Loucy (cell line): ENCODE results near the gene PTPRB.

ENCODE experiments used
- H2AFZ ChIP-seq: fragments of 200-600 bp; sonication (generic); 2 replicates; pipeline ENCODE4 v1.6.0; 2016; ENCODE audit warnings: antibody characterized with exemption, mild to moderate bottlenecking, low read length, moderate library complexity
- H3F3A ChIP-seq: fragments of 200-600 bp; 2 replicates; pipeline ENCODE4 v1.6.0; 2016; ENCODE audit warnings: antibody characterized with exemption, low read depth, mild to moderate bottlenecking
- H3K27me3 ChIP-seq: fragments of 200-600 bp; sonication (generic); 2 replicates; pipeline ENCODE4 v1.6.1; 2014; ENCODE audit warnings: low read length, mild to moderate bottlenecking; ENCODE audit not compliant: insufficient read depth, poor library complexity, severe bottlenecking
- H3K36me3 ChIP-seq: fragments of 200-600 bp; sonication (generic); 2 replicates; pipeline ENCODE4 v1.6.1; 2016; ENCODE audit warnings: low read length; ENCODE audit not compliant: insufficient read depth
- H3K4me1 ChIP-seq: fragments of 200-600 bp; sonication (generic); 2 replicates; pipeline ENCODE4 v1.5.1; 2014; ENCODE audit warnings: low read length, mild to moderate bottlenecking; ENCODE audit not compliant: insufficient read depth, poor library complexity, severe bottlenecking
- H3K4me2 ChIP-seq: fragments of 200-600 bp; sonication (generic); 2 replicates; pipeline ENCODE4 v1.6.0; 2014; ENCODE audit warnings: antibody characterized with exemption, low read length, low read depth, mild to moderate bottlenecking; ENCODE audit not compliant: poor library complexity, severe bottlenecking
- H3K4me3 ChIP-seq: fragments of 200-600 bp; sonication (generic); 2 replicates; pipeline ENCODE4 v1.5.1; 2014; ENCODE audit warnings: low read length, mild to moderate bottlenecking, mixed read lengths; ENCODE audit not compliant: poor library complexity, severe bottlenecking
- H3K79me2 ChIP-seq: fragments of 200-600 bp; sonication (generic); 2 replicates; pipeline ENCODE4 v1.6.1; 2014; ENCODE audit warnings: low read length; ENCODE audit not compliant: insufficient read depth
- H3K9ac ChIP-seq: fragments of 200-600 bp; sonication (generic); 2 replicates; pipeline ENCODE4 v1.6.0; 2014; ENCODE audit warnings: mild to moderate bottlenecking, low read depth, low read length, moderate library complexity; ENCODE audit not compliant: poor library complexity, severe bottlenecking
- H3K9me2 ChIP-seq: fragments of 200-600 bp; sonication (generic); replicated peaks from 2 replicates; pipeline ENCODE4 v1.6.1; 2016; ENCODE audit warnings: low read depth, low read length, mixed read lengths
- H3K9me3 ChIP-seq: fragments of 200-600 bp; sonication (generic); 2 replicates; pipeline ENCODE4 v1.6.1; 2014; ENCODE audit warnings: mild to moderate bottlenecking, antibody characterized with exemption, low read length, low read depth; ENCODE audit not compliant: insufficient read depth
- H4K20me1 ChIP-seq: fragments of 200-600 bp; sonication (generic); 2 replicates; pipeline ENCODE4 v1.6.0; 2014; ENCODE audit warnings: antibody characterized with exemption, low read length, mild to moderate bottlenecking; ENCODE audit not compliant: insufficient read depth, poor library complexity, severe bottlenecking
- CTCF ChIP-seq: fragments of 200-600 bp; sonication (generic); conservative IDR thresholded peaks from 2 replicates; pipeline ENCODE4 v1.5.1; 2014; ENCODE audit warnings: mild to moderate bottlenecking, antibody characterized with exemption, low read length
- EZH2phosphoT487 ChIP-seq: fragments of 200-600 bp; IDR thresholded peaks from 2 replicates; pipeline ENCODE4 v1.6.1; 2018; ENCODE audit warnings: antibody characterized with exemption, mild to moderate bottlenecking, moderate library complexity, borderline replicate concordance

Gene PTPRB

GRCh38 chr12:70663838-70664237 is 26.6 kb upstream of the PTPRB start:
- Histone ChIP-seq H3K4me1 (peaks cover 47% of the 10 kb centered on the region), H3K9me2 (no peaks in the 10 kb centered on the region), H3K36me3 (no peaks in the 10 kb centered on the region), H3K4me2 (no peak overlapping the region), H3K4me3 (no peak overlapping the region), H3K9me3 (no peaks in the 10 kb centered on the region), H2AFZ (no peak overlapping the region; the same call in 1 of the 2 replicates), H3K27me3 (no peaks in the 10 kb centered on the region), H3K9ac (no peak overlapping the region), H4K20me1 (no peaks in the 10 kb centered on the region), H3K79me2 (peaks cover 6% of the 10 kb centered on the region; the same call in 1 of the 2 replicates), H3F3A (0 out of 2 replicates have a peak, but pooled peaks cover 2% of the 10 kb centered on the region)
- TF ChIP-seq EZH2phosphoT487 (no peak), CTCF (no peak)

- H4K20me1 ChIP-seq: no peaks in the 10 kb centered on the region
- H3K9me2 ChIP-seq: no peaks in the 10 kb centered on the region
- 0 out of 2 replicates have a peak, but pooled peaks cover 2% of the 10 kb centered on the region for H3F3A ChIP-seq
- TF ChIP-seq EZH2phosphoT487 (no peak), CTCF (no peak)
- H2AFZ ChIP-seq: no peak overlapping the region
- H3K27me3 ChIP-seq: no peaks in the 10 kb centered on the region
- H3K4me1 ChIP-seq: peaks cover 67% of the 10 kb centered on the region
- peak overlapping the region; percentile 16 for H3K4me2 ChIP-seq
- H3K4me3 ChIP-seq: no peak overlapping the region
- no peaks in the 10 kb centered on the region for H3K9me3 ChIP-seq
- no peak overlapping the region for H3K9ac ChIP-seq
- no peaks in the 10 kb centered on the region for H3K36me3 ChIP-seq
- H3K79me2 ChIP-seq: peaks cover 6% of the 10 kb centered on the region; the same call in 1 of the 2 replicates
Measured at GRCh38 chr12:70661466-70662161, 24.4 kb upstream of the PTPRB start.

- Histone ChIP-seq H3K9me3 (no peaks in the 10 kb centered on the region), H3K4me3 (peak overlapping the region; percentile 70), H2AFZ (no peak overlapping the region), H3K27me3 (no peaks in the 10 kb centered on the region), H3K4me1 (peaks cover 72% of the 10 kb centered on the region), H3K9ac (peak overlapping the region; percentile 77), H3K4me2 (peak overlapping the region; percentile 84), H4K20me1 (no peaks in the 10 kb centered on the region), H3K79me2 (peaks cover 6% of the 10 kb centered on the region; the same call in 1 of the 2 replicates), H3F3A (0 out of 2 replicates have a peak, but pooled peaks cover 2% of the 10 kb centered on the region), H3K36me3 (no peaks in the 10 kb centered on the region), H3K9me2 (no peaks in the 10 kb centered on the region)
- no peak for TF ChIP-seq CTCF
- no peak for TF ChIP-seq EZH2phosphoT487
Measured at GRCh38 chr12:70660620-70661219, 23.5 kb upstream of the PTPRB start.
